ENCODE data around the gene KLC1. TPM values are rescaled to one million over a fixed set of nuclear protein-coding genes. Genes with fewer than 3 reads are reported as not detected.

Gene KLC1
- total and polyA plus RNA-seq, 10 of the 15 experiments (the other 5 are each of a cell fraction or from before 2014, with no cell fraction given), result 5.5 to 137 (median 76.1) TPM

DNA sequence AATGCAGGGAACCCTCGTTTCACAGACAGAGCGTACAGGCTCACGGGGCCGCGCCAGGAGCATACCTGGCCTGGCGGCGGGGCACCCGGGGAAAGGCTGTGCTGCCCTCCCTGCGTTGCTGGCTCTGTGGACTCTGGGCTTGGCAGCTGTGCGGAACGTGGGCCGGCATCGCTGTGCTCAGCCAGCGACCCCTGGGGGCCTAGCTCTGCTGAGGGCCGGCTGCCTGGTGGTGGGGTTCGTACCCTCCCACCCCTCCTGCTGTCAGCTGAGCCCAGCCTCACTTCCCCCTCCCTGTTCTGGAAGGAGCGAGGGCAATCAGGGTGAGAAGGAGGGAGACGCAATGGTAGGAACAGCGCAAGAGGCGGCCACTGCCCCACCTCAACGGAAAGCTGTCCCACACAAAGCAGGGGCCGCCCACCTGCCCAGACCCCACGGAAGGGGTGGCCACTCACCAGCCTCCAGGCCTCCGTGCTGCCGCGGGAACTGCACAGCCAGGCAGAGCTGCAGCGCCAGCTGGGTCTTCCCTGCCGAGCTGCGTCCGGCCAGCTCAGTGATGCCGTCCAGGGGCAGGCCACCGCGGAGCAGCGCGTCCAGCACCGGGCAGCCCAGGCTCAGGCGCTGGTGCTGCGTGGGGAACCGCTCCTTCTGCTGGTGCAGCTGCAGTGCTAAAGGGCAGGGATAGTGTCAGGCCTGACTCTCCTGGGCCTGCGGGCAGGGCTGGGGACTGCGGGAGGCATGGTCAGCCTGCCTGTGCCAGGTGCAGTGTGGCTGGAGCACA is 77.7 kb downstream of the KLC1 start:
- intact Hi-C loops (cut with micrococcal nuclease; ENCODE audit: unreplicated experiment) (no loop called here), in situ Hi-C loops (cut with MboI) (no loop called here)
- H3K4me2 ChIP-seq (ENCODE audit: control insufficient read depth, insufficient read depth), result no peak overlapping the region
- peaks cover 8 to 34% of the 10 kb centered on the region in 2 experiments; a peak in 3 of 4 replicates for H3K36me3 ChIP-seq (ENCODE audit: control insufficient read depth in 2 of 2, insufficient read depth in 2 of 2, low read length in 1 of 2)
- no peaks in the 10 kb centered on the region for H4K20me1 ChIP-seq (ENCODE audit: control insufficient read depth, insufficient read depth)
- H3K4me3 ChIP-seq, result no peak overlapping the region
- H3K27me3 ChIP-seq (replicated peaks in 1 of 2; ENCODE audit: control insufficient read depth in 2 of 2, insufficient read depth in 2 of 2, low read length in 1 of 2), result no peaks in the 10 kb centered on the region
- H3K9me3 ChIP-seq (replicated peaks; ENCODE audit: control insufficient read depth, insufficient read depth, low read length), result no peaks in the 10 kb centered on the region
- no peaks in the 10 kb centered on the region for H3K79me2 ChIP-seq (ENCODE audit: control insufficient read depth, insufficient read depth, low read length)
- RAD21 ChIA-PET (ENCODE audit: unreplicated experiment), result no interaction called here
- no peaks in the 10 kb centered on the region for H3K4me1 ChIP-seq (ENCODE audit: control insufficient read depth, insufficient read depth, low read length)
- POLR2A ChIA-PET, result no interaction called here
- FAIRE-seq (no peak), DNase-seq (ENCODE audit: low read depth, low spot score) (no peak), ATAC-seq (no peak)
- CTCF ChIA-PET, result interaction anchor here (1.3 kb wide), 1 partner anchor 27 kb away, joined by 3 read pairs; no protein-coding TSS in a partner anchor
- no peak overlapping the region for H3K27ac ChIP-seq (ENCODE audit: control insufficient read depth, insufficient read depth)
- BruUV-seq (replicated peaks), result no TSS peak
- 96% methylated on average over 39 of the region's 41 CpGs for WGBS (ENCODE audit: insufficient coverage, insufficient replicate concordance, low lambda C conversion rate, missing lambda C conversion rate)
- SMC1A ChIA-PET (ENCODE audit: uncharacterized antibody, unreplicated experiment), result no interaction called here
- TF ChIP-seq WRNIP1 (IDR thresholded peaks at IDR 0.05; ENCODE audit: borderline replicate concordance, low read depth, low read length) (no peak), CREM (IDR thresholded peaks at IDR 0.05; ENCODE audit: low read depth) (no peak), POLR2A (IDR thresholded peaks at IDR 0.05; ENCODE audit: low read depth, low read length) (peak; percentile 60; the same call in 1 of the 2 replicates), BHLHE40 (IDR thresholded peaks at IDR 0.05; ENCODE audit: borderline replicate concordance in 1 of 2, low read depth in 2 of 2, low read length in 1 of 2) (no peak), BRCA1 (IDR thresholded peaks at IDR 0.05; ENCODE audit: low read depth, low read length) (no peak)
- TF ChIP-seq, protein P1, sequence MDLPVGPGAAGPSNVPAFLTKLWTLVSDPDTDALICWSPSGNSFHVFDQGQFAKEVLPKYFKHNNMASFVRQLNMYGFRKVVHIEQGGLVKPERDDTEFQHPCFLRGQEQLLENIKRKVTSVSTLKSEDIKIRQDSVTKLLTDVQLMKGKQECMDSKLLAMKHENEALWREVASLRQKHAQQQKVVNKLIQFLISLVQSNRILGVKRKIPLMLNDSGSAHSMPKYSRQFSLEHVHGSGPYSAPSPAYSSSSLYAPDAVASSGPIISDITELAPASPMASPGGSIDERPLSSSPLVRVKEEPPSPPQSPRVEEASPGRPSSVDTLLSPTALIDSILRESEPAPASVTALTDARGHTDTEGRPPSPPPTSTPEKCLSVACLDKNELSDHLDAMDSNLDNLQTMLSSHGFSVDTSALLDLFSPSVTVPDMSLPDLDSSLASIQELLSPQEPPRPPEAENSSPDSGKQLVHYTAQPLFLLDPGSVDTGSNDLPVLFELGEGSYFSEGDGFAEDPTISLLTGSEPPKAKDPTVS (IDR thresholded peaks at IDR 0.05; ENCODE audit: low read depth, low read length), result no peak
- no peak overlapping the region for H2AFZ ChIP-seq (ENCODE audit: control insufficient read depth, low read depth, low read length)
- no peak overlapping the region for H3K9ac ChIP-seq (ENCODE audit: control insufficient read depth, insufficient read depth, low read length)

All from GM12878 (cell line).